PFSK-1 (cell line): Measurements from ENCODE around the gene KLHL22.

ENCODE experiments used
- FOXP2 ChIP-seq: optimal IDR thresholded peaks from 2 replicates; pipeline ENCODE3; 2011; ENCODE audit warnings: borderline replicate concordance, control low read depth, inconsistent platforms; ENCODE audit not compliant: insufficient read depth; ENCODE audit errors: extremely low read length, extremely low read depth
- POLR2AphosphoS5 ChIP-seq: IDR thresholded peaks from 2 replicates; pipeline ENCODE4 v1.6.1; 2012; ENCODE audit warnings: low read depth, mild to moderate bottlenecking, control low read depth, low read length, moderate library complexity
- SIN3A ChIP-seq: IDR thresholded peaks from 2 replicates; pipeline ENCODE4 v1.6.1; 2012; ENCODE audit warnings: mild to moderate bottlenecking, low read length, moderate library complexity, borderline replicate concordance; ENCODE audit not compliant: insufficient read depth
- TAF1 ChIP-seq: IDR thresholded peaks from 2 replicates; pipeline ENCODE4 v1.6.1; 2012; ENCODE audit warnings: low read length, control low read depth, borderline replicate concordance; ENCODE audit not compliant: insufficient read depth
- TF ChIP-seq, protein P1 (sequence below), 2 experiments: IDR thresholded peaks; 2 replicates each; pipeline versions ENCODE4 v1.6.1 to v1.8.0; 2011 to 2012; ENCODE audit warnings: low read depth in 2 of 2, low read length in 2 of 2, control low read depth in 1 of 2, inconsistent platforms in 1 of 2, mild to moderate bottlenecking in 1 of 2, moderate library complexity in 1 of 2; ENCODE audit not compliant: insufficient read depth in 1 of 2

KLHL22 gene

DNA sequence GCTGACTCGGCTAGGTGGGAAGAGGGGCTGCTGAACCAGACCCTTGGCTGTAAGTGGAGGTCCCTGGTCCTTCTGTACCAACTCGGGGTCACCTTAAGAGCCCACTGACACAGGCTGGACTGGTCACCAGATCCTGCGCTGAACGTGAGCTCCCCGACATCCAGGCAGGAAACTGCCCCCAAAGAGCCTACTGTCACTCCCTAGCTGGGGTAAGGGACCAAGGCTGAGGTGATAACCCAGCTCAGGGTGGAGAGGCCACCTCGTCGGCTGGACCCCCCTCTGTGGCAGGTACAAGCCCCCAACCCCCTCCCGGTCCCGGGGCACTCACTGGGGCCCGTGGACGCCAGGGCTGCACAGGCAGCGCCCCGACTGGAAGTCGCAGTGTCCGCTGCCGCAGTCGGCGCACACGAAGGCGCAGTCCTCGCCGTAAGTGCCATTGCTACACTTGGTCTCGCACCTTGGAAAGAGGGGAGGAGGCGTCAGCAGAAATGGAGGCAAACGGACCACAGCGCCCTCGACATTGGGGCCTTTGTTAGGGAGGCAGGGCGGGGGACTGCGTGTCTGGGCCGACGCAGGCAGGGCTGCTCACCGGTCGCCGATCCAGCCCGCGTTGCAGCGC lies 65.4 kb downstream of the KLHL22 start:
- TF ChIP-seq TAF1: no peak
- no peak for TF ChIP-seq SIN3A
- no peak for TF ChIP-seq POLR2AphosphoS5
- no peak for TF ChIP-seq FOXP2
- TF ChIP-seq, protein P1, sequence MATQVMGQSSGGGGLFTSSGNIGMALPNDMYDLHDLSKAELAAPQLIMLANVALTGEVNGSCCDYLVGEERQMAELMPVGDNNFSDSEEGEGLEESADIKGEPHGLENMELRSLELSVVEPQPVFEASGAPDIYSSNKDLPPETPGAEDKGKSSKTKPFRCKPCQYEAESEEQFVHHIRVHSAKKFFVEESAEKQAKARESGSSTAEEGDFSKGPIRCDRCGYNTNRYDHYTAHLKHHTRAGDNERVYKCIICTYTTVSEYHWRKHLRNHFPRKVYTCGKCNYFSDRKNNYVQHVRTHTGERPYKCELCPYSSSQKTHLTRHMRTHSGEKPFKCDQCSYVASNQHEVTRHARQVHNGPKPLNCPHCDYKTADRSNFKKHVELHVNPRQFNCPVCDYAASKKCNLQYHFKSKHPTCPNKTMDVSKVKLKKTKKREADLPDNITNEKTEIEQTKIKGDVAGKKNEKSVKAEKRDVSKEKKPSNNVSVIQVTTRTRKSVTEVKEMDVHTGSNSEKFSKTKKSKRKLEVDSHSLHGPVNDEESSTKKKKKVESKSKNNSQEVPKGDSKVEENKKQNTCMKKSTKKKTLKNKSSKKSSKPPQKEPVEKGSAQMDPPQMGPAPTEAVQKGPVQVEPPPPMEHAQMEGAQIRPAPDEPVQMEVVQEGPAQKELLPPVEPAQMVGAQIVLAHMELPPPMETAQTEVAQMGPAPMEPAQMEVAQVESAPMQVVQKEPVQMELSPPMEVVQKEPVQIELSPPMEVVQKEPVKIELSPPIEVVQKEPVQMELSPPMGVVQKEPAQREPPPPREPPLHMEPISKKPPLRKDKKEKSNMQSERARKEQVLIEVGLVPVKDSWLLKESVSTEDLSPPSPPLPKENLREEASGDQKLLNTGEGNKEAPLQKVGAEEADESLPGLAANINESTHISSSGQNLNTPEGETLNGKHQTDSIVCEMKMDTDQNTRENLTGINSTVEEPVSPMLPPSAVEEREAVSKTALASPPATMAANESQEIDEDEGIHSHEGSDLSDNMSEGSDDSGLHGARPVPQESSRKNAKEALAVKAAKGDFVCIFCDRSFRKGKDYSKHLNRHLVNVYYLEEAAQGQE (IDR thresholded peaks at IDR 0.05; ENCODE audit: insufficient read depth in 1 of 2, low read depth in 2 of 2, low read length in 2 of 2): no peak

DNA sequence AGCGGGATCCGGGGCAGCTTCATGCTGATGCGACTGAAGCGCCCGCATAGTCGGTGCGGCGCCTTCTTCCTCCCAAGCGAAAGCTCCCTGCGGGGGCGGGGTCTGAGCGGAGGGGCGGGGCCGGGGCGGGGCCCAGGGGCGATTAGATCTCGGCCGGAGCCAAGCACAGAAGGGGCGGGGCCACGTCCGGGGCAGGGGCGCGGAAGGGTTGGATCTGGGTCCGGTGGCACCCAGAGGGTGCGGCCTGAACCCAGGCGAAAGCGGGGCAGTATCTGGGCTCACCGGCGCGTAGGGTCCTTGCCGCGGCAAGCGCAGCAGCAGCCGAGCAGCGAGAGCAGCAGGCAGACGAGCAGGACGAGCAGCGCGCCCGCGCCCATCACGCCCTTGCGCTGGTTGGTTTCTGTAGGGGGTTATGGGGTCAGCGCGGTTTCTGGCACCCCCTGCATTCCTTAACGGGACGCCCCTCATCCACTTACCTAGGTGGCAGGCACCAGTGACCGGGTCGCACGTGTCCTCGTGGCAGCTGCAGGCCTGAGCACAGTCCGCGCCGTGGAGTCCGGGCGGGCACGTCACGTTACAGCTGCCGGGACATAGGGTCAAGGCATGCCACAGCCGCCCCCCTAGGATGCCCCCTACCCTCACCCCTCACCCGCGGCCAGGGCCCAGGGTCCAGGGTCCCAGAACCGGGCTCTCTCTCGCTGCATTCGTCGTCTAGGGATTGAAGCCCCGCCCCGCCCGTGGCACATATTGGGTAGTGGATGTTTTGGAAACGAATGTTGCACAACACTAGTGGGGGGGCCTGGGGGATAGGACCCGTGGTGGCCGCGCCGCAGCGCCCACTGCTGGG lies 66.1 kb downstream of the KLHL22 start:
- no peak for TF ChIP-seq POLR2AphosphoS5
- no peak for TF ChIP-seq TAF1
- TF ChIP-seq SIN3A: no peak
- TF ChIP-seq, protein P1 (IDR thresholded peaks at IDR 0.05; ENCODE audit: insufficient read depth in 1 of 2, low read depth in 2 of 2, low read length in 2 of 2): no peak
- TF ChIP-seq FOXP2: no peak

DNA sequence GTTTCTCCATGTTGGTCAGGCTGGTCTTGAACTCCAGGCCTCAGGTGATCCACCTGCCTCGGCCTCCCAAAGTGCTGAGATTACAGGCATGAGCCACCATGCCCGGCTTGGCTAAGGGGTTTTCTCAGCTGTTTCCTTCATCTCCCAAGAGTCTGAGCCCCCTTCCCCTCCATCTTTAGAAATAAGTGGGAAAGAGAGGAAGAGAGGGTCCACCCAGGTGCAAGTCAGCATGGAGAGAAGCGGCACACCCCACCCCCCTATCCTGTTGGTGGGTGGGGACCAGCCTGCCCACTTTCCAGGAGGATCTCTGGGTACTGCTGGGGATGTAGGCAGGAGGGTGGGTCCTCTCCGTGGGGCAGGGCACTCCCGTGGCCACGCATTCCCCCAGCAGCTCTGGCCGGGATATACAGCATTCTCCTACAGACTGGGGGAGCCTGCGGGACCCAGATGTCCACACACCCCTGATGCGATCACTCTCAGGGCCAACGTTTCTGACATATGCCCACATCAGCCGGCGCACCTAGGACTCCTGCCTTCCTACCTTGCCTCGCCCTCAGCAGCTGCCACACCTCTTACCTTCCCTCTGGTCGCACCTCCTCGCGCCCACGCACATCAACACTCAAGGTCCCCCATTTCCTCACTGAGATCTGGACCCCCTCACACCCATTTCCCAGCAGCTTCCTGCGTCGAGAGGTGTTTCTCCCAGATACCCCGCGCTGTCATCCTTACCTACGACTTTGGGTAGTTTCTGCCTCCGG lies 66.9 kb downstream of the KLHL22 start:
- TF ChIP-seq, protein P1 (IDR thresholded peaks at IDR 0.05; ENCODE audit: insufficient read depth in 1 of 2, low read depth in 2 of 2, low read length in 2 of 2): no peak
- TF ChIP-seq TAF1 (no peak), SIN3A (no peak)

DNA sequence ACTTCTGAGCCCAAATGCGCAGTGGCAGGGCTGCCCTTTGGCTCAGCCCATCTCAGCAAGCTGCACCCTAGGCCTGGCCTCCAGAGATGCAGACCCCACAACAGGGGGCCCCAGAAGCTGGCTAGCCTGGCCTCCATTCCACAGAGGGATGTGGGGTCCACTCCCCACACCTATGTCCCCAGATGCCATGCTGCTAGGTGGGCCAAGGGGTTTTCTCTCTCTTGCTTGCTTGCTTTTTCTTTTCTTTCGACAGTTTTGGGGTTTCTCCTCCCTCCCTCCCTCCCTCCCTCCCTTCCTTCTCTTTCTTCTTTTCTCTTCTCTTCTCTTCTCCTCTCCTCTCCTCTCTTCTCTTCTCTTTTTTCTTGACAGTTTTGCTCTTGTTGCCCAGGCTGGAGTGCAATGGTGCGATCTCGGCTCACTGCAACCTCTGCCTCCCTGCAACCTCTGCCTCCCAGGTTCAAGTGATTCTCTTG lies 67.6 kb downstream of the KLHL22 start:
- TF ChIP-seq FOXP2 (no peak), SIN3A (no peak), TAF1 (no peak), POLR2AphosphoS5 (no peak)
- TF ChIP-seq, protein P1 (IDR thresholded peaks at IDR 0.05; ENCODE audit: insufficient read depth in 1 of 2, low read depth in 2 of 2, low read length in 2 of 2): no peak
